Activated CD8-positive, alpha-beta T cell treated with anti-CD3 and anti-CD28 coated beads, Interleukin-2, amount 10 ng/mL, durations not matched to agents 7 days and 5 days (primary cell): ENCODE measurements around the gene ERLIN1. TPM values are rescaled to one million over a fixed set of nuclear protein-coding genes. Genes with fewer than 3 reads are reported as not detected.
A peak's percentile ranks its signal among the peaks of the same experiment; 100 is the strongest.

Experiments used
- ATAC-seq: fragments of 150-1000 bp; cut with Tn5 transposase; one replicate; pipeline ENCODE4 v1.10.0; 2021; ENCODE audit warnings: moderate library complexity
- CTCF ChIA-PET: fragments of 350-600 bp; sonication (Branson Sonifier 250); formaldehyde crosslinking; loops from one replicate; lab custom pipeline; 2021; ENCODE audit warnings: antibody characterized with exemption; lab: Charles Lee
- POLR2A ChIA-PET: fragments of 350-600 bp; sonication (Branson Sonifier 250); formaldehyde crosslinking; loops from one replicate; lab custom pipeline; 2021; ENCODE audit warnings: antibody characterized with exemption; lab: Charles Lee
- DNase-seq: peaks from one replicate; pipeline ENCODE4 v3.0.0-alpha.2; 2020
- H3K27ac Mint-ChIP-seq: one replicate; pipeline ENCODE4 v1.8.0; 2021; ENCODE audit warnings: mild to moderate bottlenecking, mixed read lengths
- H3K27me3 Mint-ChIP-seq: one replicate; pipeline ENCODE4 v1.8.0; 2021; ENCODE audit warnings: low read depth, mixed read lengths
- H3K36me3 Mint-ChIP-seq: one replicate; pipeline ENCODE4 v1.8.0; 2021; ENCODE audit warnings: low read depth, mixed read lengths
- H3K4me1 Mint-ChIP-seq: one replicate; pipeline ENCODE4 v1.8.0; 2021; ENCODE audit warnings: low read depth, mixed read lengths
- H3K4me3 Mint-ChIP-seq: one replicate; pipeline ENCODE4 v1.8.0; 2021; ENCODE audit warnings: mild to moderate bottlenecking, mixed read lengths
- H3K9me3 Mint-ChIP-seq: one replicate; pipeline ENCODE4 v1.8.0; 2022; ENCODE audit warnings: mixed read lengths; ENCODE audit not compliant: insufficient read depth
- total RNA-seq, 2 experiments: library from RNA; stranded (reverse); gene quantifications; one replicate each; pipeline ENCODE4 v1.2.3, GENCODE V29; 2021

ERLIN1 gene
- total RNA-seq, 2 experiments from 2014 or later, result 14.9 to 17.0 TPM

DNA sequence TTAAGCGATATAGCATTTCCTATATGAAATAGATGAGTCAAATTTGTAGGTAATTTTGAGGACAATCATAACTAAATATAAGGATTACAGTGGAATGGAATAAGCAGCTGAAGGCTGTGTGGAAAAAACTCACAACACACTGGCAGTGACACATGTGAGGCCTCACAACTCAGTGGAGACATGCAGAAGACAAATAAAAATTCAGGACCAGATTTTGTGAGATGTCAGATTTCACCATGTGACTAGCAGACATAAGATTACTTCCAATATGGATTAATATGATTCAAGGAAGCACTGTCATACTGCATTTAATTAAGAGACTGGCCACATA, 17.6 kb downstream of the ERLIN1 start:
- CTCF ChIA-PET, result interaction anchor here (1.1 kb wide), 1 partner anchor 11 kb away, joined by 3 read pairs; no protein-coding TSS in a partner anchor
- POLR2A ChIA-PET, result interaction anchor here (0.6 kb wide), 1 partner anchor 436 kb away, joined by 3 read pairs; the partner anchor contains the start of genes COX15 and CUTC
- Mint-ChIP-seq H3K4me3 (peak overlapping the region; percentile 76), H3K36me3 (peaks cover 49% of the 10 kb centered on the region), H3K4me1 (peaks cover 33% of the 10 kb centered on the region), H3K9me3 (no peaks in the 10 kb centered on the region), H3K27ac (peak overlapping the region; percentile 89), H3K27me3 (no peaks in the 10 kb centered on the region)
- no peak for DNase-seq
- peak; percentile 22 for ATAC-seq

DNA sequence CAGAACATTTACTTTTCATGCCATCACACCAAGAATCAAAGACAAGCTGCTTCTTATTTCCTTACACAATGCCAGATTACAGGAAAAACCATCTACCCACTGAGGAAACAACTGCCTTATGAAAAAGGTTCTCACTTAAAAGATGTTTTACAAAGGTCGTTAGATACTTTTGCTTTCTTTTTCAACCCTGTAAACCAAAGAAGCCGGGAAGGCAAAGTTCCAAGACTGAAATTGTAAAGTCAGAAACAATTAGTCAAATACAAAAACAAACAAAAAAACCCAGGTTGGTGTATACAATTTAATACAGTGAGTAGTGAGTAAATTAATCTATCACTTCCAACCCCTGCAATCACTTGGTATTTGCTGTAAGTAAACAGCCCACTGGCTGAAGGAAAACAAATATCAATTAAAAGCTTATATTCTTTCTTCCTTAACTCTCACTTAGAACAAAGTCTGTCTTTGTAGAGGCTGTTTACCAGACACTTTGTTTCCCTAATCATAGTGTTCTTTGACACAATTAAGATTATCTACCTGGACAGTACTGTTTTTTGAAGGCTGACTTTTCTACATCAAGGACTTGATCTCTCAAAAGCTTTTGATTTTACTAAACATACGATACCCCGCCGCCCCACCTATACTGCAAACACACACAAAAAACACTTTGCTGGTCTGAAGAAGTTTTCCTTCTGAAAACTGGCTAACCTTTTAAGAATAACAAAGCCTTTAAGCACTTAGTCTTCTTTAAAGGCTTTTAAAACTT, 18.1 kb downstream of the ERLIN1 start:
- Mint-ChIP-seq H3K36me3 (peaks cover 48% of the 10 kb centered on the region), H3K27me3 (no peaks in the 10 kb centered on the region), H3K4me3 (peak overlapping the region; percentile 76), H3K4me1 (peaks cover 33% of the 10 kb centered on the region), H3K9me3 (no peaks in the 10 kb centered on the region), H3K27ac (peak overlapping the region; percentile 89)
- ATAC-seq (peak; percentile 55), DNase-seq (no peak)
- CTCF ChIA-PET, result interaction anchor here (1.0 to 1.1 kb wide), 2 partner anchors 11 to 351 kb away, joined by 3 read pairs; no protein-coding TSS in a partner anchor
- POLR2A ChIA-PET, result interaction anchor here (0.6 kb wide), 1 partner anchor 436 kb away, joined by 3 read pairs; the partner anchor contains the start of genes COX15 and CUTC

DNA sequence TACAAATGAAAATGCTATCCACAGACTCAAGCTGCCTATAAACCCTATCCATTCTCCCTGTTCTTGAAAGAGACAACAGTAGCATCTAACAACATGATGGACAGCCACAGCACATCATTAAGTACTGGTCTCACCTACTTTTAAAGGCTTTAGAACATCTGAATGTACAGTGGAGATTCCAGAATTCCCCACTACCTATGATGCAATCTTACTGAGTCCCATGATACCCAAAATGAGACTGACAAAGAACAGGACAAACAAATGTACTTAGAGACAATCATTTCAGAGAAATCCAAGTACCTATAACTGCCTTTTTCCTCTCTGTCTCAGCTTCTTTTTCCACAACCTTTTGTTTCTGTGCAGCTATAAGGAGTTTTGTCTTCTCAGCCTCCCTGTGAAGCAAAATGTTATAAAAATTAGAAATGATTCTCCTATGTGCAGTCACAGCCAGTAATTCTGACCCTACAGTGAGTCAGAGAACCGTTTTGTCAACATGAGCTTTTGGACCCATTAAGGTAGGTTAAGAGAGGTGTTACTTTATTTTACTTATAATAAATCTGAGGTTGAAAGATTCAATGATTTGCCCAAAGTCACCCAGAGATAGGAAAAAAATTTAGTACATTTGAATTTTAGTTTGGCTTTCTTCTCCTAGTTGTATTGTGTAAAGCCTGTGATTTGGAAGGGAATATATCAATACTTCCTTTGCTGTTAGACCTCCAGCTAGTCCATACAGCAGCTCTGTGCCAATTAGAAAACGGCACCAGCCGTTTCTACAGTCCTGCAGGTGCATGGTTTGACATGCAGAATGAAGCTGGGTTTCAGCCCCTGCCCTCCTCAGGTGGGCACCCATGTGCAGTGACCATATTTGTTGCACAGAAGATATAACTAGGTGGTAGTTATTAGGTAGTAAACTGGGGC, 21.9 kb downstream of the ERLIN1 start:
- CTCF ChIA-PET, result interaction anchor here (1.1 to 1.6 kb wide), 2 partner anchors 10 to 11 kb away, joined by 3 read pairs; no protein-coding TSS in a partner anchor
- Mint-ChIP-seq H3K27ac (no peak overlapping the region), H3K9me3 (no peaks in the 10 kb centered on the region), H3K4me1 (peaks cover 23% of the 10 kb centered on the region), H3K36me3 (peaks cover 48% of the 10 kb centered on the region), H3K27me3 (no peaks in the 10 kb centered on the region), H3K4me3 (no peak overlapping the region)
- POLR2A ChIA-PET, result interaction anchor here (0.9 kb wide), 1 partner anchor 9 kb away, joined by 3 read pairs; no protein-coding TSS in a partner anchor
- ATAC-seq (no peak), DNase-seq (no peak)

DNA sequence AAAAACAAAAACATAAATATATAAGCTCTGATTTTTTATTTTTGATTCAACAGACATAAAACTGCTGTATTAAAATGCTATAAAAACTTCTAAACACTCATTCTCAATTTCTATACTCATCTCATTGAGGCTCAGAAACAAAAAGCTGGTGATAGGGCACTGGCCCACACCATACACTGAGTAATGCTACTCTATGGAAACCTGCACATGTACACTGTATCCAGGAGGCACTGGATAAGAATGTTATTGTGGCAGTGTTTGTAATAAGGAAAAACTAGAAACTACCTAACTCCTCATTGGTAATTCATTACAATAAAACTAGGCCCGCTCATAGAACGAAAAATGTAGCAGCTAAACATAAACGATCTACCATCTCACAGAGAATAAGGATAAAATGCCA, 23.1 kb downstream of the ERLIN1 start:
- CTCF ChIA-PET, result interaction anchor here (1.6 kb wide), 1 partner anchor 13 kb away, joined by 3 read pairs; no protein-coding TSS in a partner anchor
- no peak for ATAC-seq
- POLR2A ChIA-PET, result no interaction called here
- H3K9me3 Mint-ChIP-seq, result no peaks in the 10 kb centered on the region
- peaks cover 13% of the 10 kb centered on the region for H3K4me1 Mint-ChIP-seq
- no peak overlapping the region for H3K27ac Mint-ChIP-seq
- no peak for DNase-seq
- no peaks in the 10 kb centered on the region for H3K27me3 Mint-ChIP-seq
- peaks cover 55% of the 10 kb centered on the region for H3K36me3 Mint-ChIP-seq
- H3K4me3 Mint-ChIP-seq, result no peak overlapping the region

DNA sequence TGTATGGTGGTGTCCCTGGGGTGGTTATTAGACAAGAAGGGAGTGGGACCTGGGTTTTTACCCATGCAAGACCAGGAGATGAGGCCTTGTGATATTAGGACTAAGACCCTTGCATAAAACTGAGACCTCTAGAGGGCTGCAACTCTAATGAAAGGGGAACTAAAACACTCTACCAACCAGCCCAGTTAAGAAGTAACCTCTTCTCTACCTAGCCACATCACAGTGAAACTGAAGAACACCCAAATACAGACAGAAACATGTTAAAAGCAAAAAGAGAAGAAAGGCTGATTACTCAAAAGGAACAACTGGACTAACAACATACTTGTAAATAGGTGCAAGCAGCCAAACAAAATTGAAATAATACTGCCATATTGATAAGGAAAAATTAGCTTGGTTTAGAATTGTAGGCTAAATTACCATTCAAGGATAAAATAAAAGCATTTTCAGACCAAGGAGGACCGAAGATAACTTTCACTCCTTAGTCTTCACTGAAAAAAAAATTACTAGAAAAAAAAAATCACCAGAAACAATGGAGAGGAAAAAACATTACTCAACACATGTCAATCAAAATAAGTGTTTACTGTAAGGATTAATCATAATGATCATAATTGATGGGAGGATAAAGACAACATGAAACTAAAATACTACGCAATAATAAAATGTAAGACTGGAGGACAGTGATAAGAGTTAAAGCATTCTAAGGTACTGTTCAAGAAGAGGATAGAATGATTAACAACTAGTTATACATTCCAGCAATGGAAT, 27.6 kb downstream of the ERLIN1 start:
- ATAC-seq, result no peak
- no peak overlapping the region for H3K27ac Mint-ChIP-seq
- ChIA-PET POLR2A (no interaction called here), CTCF (interaction anchor here (0.7 kb wide), 1 partner anchor 14 kb away, joined by 3 read pairs; no protein-coding TSS in a partner anchor)
- no peaks in the 10 kb centered on the region for H3K9me3 Mint-ChIP-seq
- peaks cover 75% of the 10 kb centered on the region for H3K36me3 Mint-ChIP-seq
- no peaks in the 10 kb centered on the region for H3K27me3 Mint-ChIP-seq
- H3K4me1 Mint-ChIP-seq, result peaks cover 7% of the 10 kb centered on the region
- H3K4me3 Mint-ChIP-seq, result no peak overlapping the region
- no peak for DNase-seq

DNA sequence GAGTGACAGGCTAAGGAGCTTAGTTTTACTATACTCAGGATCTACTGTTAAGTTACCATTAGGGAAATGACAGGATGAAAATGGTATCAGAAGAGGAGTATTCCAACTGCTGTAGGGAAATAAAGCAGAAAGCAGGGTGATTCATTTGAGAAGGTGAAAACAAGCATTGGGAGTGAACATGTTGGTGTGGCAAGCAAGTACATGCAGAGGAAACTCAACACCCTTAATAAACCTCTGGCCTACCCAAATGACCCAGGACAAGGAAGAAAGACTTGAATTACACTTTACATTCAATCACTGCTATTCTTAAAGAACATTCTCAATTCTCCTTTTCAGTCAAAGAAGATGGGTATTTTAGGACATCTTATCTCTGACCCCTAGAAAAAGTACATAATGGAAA, 28.7 kb downstream of the ERLIN1 start:
- Mint-ChIP-seq H3K27me3 (no peaks in the 10 kb centered on the region), H3K9me3 (no peaks in the 10 kb centered on the region), H3K4me1 (peaks cover 7% of the 10 kb centered on the region), H3K27ac (no peak overlapping the region), H3K36me3 (peaks cover 73% of the 10 kb centered on the region), H3K4me3 (no peak overlapping the region)
- ChIA-PET POLR2A (no interaction called here), CTCF (interaction anchor here (1.4 kb wide), 1 partner anchor 311 kb away, joined by 3 read pairs; no protein-coding TSS in a partner anchor)
- no peak for ATAC-seq
- DNase-seq, result no peak

DNA sequence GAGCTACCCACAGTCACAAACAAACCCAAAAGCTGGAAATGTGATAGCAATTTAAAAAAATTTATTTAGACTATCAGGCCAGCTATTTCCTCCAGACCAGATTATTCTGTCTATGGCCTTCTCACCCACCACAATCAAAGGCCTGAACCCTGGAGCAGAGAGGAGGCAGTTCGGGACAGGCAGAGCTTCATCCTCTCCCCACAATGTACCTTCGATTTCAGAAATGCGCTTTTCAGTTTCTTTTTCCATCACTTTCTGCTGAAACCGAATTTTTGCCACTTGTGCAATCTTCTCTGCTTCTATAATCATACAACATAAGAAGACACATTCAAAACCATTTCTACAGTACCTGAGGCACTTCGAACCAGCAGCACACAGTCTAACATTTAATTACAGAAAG, 29.9 kb downstream of the ERLIN1 start:
- POLR2A ChIA-PET, result interaction anchor here (1.5 kb wide), 1 partner anchor 9 kb away, joined by 3 read pairs; no protein-coding TSS in a partner anchor
- H3K27me3 Mint-ChIP-seq, result no peaks in the 10 kb centered on the region
- no peak for ATAC-seq
- no peak overlapping the region for H3K4me3 Mint-ChIP-seq
- peaks cover 75% of the 10 kb centered on the region for H3K36me3 Mint-ChIP-seq
- H3K4me1 Mint-ChIP-seq, result peaks cover 7% of the 10 kb centered on the region
- CTCF ChIA-PET, result interaction anchor here (1.0 to 2.2 kb wide), 2 partner anchors 15 to 19 kb away, joined by 3 to 8 read pairs; no protein-coding TSS in a partner anchor
- no peak for DNase-seq
- H3K9me3 Mint-ChIP-seq, result no peaks in the 10 kb centered on the region
- H3K27ac Mint-ChIP-seq, result no peak overlapping the region

DNA sequence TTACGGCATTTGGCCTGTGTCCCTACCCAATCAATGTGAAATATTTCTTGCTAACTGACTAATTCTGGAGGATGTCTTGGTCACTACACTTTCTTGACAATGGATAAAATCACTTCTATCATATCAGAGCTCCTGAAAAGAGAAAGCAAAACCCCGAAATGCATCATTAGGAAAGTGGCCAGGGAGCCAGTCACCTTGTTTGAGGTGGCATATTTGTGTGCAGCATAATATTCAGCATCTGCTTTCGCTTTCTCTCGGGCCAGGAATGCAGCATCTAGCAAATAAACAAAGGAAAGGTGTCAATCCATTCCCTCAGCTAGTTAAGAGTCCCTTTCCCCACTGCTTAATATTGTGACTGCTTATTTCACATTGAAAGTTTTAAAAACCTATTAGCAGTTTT, 31.2 kb downstream of the ERLIN1 start:
- ATAC-seq (no peak), DNase-seq (no peak)
- Mint-ChIP-seq H3K27me3 (no peaks in the 10 kb centered on the region), H3K4me3 (no peak overlapping the region), H3K9me3 (no peaks in the 10 kb centered on the region), H3K4me1 (peaks cover 6% of the 10 kb centered on the region), H3K36me3 (peaks cover 71% of the 10 kb centered on the region), H3K27ac (peak overlapping the region; percentile 7)
- ChIA-PET CTCF (interaction anchor here (1.0 to 2.2 kb wide), 2 partner anchors 21 to 309 kb away, joined by 4 to 8 read pairs; no protein-coding TSS in a partner anchor), POLR2A (interaction anchor here (1.5 kb wide), 1 partner anchor 10 kb away, joined by 3 read pairs; no protein-coding TSS in a partner anchor)

DNA sequence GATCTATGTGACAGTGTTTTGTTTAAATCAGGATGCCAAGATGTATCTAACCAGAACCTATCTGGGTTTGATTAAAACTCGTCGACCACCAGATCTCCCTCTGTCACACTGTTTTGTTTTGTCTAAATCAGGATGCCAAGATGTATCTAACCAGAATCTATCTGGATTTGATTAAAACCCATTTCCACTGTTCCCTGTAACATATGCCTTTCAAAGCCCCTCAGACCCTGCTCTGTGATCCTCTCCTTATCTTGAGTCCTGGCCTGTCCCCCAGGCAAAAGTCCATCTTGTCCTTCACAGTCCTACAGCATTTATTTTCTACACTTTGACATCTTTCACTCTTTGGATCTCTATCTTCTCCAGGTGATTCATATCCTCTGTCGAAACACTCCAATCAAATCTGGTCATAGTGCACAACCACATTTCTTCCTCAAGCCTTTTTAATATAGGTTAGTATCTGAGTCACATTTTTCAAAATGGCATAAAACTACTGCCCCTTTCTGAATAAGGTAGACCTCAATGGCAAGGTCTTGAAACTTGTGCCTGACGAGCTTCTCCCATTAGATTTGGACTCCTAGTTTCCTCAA, 32.5 kb downstream of the ERLIN1 start:
- CTCF ChIA-PET, result no interaction called here

DNA sequence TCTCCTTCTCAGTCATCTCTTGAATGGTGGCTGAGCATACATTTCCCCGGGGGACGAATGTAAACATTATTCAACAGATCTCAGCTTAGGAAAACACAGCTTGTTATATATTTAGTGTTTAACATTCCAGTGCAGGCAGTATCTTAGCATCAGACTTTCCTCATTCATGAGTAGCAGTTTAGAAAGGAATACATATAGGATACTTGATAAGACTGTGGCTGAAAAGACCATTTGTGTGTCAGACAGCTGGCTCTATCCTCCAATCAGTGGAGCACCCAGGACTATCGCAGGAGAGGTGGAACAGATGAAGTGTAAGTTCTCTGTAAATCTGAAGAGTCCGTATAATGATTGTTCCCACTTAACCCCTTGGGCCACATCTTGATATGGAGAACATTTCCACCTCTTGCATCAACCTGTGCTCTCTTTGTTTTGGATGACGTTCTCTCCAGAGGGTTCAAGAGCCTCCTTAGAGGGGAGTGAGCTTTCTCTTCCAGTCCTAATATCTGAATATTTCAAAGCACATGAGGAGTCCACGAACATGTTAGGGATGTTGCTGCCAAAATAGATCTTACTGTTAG, 34.0 kb downstream of the ERLIN1 start:
- POLR2A ChIA-PET, result no interaction called here
- Mint-ChIP-seq H3K27me3 (no peaks in the 10 kb centered on the region), H3K4me1 (peaks cover 2% of the 10 kb centered on the region), H3K36me3 (peaks cover 45% of the 10 kb centered on the region), H3K27ac (no peak overlapping the region), H3K4me3 (no peak overlapping the region), H3K9me3 (no peaks in the 10 kb centered on the region)
- CTCF ChIA-PET, result interaction anchor here (1.0 kb wide), 1 partner anchor 29 kb away, joined by 3 read pairs; no protein-coding TSS in a partner anchor
- no peak for DNase-seq
- ATAC-seq, result no peak

More for the DNA sequence above, 32.5 kb downstream of the ERLIN1 start:
- no peaks in the 10 kb centered on the region for H3K9me3 Mint-ChIP-seq
- DNase-seq, result no peak
- H3K27me3 Mint-ChIP-seq, result no peaks in the 10 kb centered on the region
- POLR2A ChIA-PET, result no interaction called here
- H3K4me3 Mint-ChIP-seq, result no peak overlapping the region
- peaks cover 60% of the 10 kb centered on the region for H3K36me3 Mint-ChIP-seq
- ATAC-seq, result no peak
- H3K27ac Mint-ChIP-seq, result no peak overlapping the region
- H3K4me1 Mint-ChIP-seq, result peaks cover 6% of the 10 kb centered on the region
